ENCODE measurements around the gene AHCTF1. TPM values are rescaled to one million over a fixed set of nuclear protein-coding genes. Genes with fewer than 3 reads are reported as not detected.
"Not testable (repeated sequence)": the region's sequence is repeated elsewhere in the genome, so short reads cannot be mapped to it uniquely, and the experiment has no call there.

AHCTF1 gene
- total RNA-seq, 1 donor from 2014 or later: 15.8 TPM

DNA sequence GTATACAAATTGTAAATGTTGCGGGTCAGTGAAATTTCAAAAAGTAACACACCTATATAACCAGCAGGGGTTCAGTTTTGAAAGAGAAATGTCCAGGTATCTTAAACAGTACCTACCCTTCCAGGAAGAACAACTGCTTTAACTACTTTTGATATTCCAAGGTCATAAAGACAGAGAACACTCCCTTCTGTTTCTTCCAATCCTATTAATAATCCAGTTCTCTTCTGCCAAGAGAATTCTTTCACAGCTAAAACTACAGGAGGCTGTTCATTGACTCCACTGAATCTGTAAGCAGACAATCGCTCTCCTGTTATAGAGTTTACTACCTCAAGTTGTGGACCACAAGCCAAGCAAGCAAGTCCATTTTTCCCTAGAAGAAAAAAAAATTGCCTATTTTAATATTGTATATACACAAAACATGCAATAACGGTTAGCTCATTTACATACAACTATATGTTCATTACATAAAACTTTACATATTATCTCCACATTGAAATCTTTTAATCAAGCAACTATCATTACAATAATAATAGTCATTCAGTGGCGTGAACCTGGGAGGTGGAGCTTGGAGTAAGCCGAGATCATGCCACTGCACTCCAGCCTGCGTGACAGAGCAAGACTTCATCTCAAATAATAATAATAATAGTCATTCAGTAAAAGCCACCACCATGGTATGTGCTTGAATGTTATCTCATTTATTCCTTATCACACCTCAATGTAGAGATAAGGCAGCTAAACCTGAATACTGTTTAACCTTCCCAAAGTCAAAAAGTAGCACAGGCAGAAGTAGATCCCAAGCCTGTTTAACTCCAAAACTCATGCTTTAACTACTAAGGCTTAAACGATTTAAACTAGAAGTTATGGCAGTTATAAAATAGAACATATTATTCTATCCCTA, 15.5 kb downstream of the AHCTF1 start:
- ATAC-seq: not testable (repeated sequence)

DNA sequence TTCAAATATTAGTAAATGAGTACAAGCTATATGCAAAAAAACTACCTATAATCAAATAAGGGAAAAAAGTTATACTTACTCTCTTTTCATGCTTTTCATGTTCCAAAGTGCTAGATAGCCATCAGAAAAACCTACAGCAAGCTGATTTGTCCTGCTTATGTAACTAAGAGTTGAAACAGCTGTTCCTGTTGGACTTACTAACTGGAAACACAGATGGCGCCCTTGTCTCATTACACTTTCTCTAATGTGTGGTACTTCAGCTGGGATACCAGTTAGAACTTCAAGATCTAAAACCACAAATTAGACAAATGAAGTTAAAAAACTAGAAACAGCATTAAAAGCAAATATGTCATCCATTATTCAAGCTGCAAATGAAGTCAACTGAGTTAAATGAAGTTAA, 24.3 kb downstream of the AHCTF1 start:
- no peak for ATAC-seq

DNA sequence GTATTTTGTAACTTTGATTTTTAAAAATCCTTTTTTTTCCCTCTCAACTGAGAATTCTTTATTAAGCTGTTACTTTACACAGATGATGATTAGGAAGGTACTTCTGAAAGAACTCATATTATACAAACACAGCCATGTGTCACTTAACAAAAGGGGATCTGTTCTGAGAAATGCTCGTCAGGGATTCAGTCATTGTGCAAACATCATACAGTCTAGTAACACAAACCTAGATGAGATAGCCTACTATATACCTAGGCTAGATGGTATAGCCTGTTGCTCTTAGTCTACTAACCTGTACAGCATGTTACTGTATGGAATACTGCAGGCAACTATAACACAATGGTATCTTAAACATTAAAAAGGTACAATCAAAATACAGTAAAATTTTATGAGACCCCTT, 24.9 kb downstream of the AHCTF1 start:
- no peak for ATAC-seq

DNA sequence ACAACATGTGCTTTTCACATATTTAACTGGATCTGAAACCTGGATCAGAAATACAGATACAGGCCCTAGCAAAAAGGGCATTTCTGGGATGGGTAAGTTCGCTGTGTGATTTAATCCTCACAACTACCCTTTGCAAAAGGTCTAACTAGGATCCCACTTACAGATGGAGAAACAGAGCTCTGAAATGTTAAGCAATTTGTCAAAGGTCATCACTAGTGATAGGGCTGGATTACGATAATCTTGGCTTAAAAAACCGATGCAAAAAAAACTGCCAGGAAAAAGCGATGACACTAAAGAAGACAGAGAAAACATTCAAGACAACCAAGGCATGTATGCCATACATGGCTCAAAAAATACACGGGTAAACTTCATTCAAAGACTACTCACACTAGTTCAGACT, 29.9 kb downstream of the AHCTF1 start:
- no peak for ATAC-seq

DNA sequence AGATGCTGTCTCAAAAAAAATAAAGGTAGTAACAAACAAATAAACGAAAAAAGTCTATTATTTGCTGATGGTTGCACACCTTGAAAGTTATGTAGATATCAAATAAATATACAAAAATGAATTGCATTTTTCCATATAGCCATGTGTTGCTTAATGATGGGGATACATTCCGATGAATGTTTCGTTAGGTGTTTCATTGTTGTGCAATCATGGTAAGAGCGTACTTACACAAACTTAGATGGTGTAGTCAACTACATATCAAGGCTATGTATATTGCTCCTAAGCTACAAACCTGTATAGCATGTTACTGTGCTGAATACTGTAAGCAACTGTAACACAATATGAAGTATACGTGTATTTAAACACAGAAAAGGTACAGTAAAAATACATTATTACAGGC, 34.4 kb downstream of the AHCTF1 start:
- ATAC-seq: no peak

DNA sequence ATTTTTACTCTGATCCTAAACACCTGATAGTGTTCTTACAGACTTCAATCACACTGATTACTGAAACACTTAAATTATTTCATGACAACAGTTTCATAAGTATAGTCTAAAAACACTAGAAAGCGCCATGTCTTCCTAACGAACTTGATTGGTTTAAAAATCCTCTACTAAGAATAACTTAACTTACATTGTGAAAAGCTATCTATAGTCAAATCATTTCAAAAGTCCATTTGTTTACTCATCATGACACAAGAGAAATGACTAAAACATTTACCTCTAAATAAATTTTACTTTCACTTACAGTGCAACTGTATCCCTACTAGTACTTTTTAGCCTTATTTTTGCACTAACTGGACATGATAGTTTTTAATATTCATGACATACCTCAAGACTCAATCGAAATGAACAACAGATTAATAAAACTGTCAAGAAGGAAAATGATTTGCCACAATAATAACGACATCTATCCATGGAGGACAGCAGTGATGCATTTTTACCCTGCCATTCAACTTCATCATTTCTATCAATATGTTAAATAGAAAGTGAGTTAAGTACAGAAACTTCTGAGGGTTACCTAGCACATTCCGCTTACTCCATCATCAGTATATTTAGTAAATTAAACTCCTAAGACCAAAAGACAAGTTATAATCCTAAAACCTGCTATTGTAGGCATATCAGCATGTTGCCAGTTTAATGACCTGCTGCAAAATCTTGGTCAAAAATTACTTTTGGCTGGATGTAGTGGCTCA, 38.4 kb downstream of the AHCTF1 start:
- no peak for ATAC-seq

DNA sequence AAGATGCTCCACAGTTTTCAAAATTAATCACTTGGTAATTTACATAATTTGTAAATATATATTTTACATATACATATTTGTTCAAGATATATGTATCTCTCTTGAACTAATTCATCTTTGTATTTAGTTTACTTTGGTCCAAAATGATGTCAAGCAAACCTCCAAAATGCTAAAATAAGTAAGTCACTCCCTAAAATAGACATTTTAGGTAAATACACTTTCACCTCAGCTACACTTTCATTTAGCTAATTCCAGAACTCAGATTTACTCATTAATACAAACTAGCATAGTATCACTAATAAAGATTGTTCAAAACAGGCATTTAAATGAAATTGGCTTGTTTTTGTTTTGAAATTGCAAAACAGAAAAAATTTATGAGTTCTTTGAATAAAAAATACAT, 40.6 kb downstream of the AHCTF1 start:
- ATAC-seq: no peak

DNA sequence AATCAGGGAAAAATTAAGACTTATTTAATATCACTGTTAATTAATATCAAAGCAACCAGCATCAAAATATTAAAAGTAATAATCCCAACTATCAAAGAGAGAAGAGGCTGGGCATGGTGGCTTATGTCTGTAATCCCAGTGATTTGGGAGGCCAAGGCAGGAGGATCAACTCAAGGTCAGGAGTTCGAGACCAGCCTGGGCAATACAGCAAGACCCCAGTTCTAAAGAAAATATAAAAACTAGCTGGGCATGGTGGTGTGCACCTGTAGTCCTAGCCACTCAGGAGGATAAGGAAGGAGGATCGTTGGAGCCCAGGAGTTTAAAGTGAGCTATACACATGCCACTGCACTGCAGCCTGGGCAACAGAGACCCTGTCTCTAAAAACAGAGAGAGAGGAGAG, 43.2 kb downstream of the AHCTF1 start:
- ATAC-seq: no peak

DNA sequence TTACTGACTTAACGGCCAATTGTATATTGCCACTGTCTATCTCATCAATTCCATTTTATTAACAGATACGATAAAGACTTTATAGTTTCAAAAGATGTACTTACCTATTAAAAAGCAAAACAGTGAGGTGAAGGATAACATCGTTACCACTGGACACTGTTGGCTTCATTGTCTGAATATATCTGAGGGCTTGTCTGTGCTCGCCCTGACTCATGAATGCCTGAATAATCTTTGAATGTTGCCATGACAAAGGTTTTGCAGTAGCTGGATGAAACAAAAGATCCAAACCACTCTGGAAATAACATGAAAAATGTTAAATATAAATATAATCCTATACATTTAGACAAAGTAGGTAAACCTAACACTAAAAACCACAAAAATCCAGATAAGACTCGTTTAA, 46.4 kb downstream of the AHCTF1 start:
- peak; percentile 41 for ATAC-seq

DNA sequence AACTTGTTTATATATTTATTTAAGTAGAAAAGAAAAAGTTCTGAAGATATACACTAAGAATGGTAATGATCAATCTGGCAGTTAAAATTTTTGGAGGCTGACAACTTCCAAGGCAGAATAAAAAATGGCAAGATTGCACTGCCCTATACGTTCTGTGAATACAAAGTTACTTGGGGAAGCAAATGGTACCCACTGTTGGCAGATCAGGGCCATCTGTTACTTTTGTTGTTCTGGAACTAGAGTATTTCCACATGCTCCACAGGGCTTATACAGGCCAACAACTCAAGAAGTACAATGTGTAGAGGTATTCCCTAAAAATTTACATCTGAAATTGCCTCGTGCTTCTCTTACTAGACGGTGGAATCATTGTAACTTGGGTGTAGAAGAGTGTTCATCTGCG, 53.2 kb downstream of the AHCTF1 start:
- no peak for ATAC-seq

DNA sequence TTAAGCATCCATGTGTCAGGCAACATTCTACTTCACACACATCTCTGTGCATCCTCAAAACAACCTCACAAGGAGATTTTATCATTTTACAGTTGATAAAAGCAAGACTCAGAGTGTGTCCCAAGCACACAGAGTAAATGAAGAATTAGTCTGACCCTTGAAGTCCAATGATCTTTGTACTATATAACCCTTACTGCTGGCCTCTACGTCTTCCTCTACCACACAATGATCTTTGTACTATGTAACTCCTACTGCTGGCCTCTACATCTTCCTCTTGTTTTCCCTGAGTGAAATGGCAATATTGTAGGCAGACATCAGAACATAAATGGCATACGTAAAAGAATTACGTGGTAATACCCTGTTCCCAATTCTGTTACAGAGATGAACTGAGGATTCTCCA, 55.3 kb downstream of the AHCTF1 start:
- no peak for ATAC-seq

DNA sequence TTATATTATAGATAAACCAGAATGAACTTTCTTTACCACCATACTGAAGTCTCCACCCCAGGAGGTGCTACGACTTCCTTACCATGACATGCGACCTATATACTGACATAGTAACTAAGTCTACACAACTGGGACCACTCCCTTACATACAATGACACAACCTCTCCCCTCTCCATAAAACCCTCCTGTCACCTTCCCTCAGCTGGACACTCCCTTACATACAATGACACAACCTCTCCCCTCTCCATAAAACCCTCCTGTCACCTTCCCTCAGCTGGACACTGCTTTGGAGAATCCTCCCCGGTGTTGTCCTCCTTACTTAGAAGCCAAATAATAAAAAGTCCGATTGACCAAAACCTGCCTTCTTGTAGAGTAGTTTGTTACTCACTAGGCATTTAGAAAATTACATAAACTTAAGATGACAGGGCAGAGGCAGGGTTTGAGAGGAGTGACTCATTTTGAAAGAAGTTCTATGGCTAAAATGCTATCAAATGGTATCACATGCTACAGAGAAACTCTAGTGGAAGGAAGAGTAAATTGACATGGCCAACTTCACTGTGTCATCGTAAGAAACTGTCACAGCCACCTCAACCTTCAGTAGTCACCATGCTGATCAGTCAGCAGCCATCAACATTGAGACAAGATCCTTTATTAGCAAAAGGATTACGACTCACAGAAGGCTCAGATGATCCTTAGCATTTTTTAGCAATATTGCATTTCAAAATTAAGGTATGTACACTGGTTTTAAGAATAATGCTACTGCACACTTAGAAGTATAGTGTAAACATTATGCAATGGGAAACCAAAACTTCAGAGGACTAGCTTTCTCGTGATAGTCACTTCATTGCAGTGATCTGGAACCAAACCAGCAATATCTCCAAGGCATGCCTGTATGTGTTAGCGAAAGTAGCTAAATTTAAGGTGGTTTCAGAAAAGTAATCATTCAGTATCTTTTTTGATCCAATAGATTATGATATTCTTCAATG, 56.4 kb downstream of the AHCTF1 start:
- peak; percentile 59 for ATAC-seq

DNA sequence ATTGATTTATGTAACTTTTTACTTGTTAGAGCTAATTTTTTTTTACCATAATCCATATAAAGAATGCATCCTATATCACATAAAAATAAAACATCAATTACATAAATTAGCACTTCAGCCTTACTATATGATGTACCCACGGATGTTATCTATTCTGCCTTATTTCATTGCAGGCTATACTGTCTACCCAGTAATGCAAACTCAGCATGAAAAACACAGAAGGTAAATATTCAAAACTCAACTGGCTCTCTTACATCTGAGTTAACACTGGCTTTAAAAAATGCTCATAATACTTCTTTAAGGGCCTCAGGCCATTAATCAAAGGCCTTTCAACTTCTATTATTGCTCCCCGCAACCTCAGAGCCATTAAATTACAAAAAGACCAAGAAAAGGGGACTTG, 65.8 kb downstream of the AHCTF1 start:
- ATAC-seq: no peak

DNA sequence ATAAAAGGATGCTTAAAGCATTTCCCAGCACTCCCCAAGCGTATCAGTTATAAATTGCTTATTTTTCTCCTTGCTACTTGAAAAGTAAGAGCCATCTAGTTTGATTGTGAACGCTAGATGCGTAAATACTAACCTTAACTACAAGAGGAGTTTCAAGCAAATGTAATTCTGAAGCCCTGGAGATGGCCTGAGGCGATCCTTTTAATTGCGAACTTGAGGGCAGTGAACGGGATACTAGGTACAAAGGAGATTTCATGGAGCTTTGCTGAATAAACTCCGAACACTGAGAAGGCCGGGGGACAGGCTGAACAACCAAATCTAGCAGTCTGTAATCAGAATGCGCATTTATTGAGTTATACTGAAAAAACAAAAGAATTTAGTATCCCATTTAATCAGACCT, 68.0 kb downstream of the AHCTF1 start:
- ATAC-seq: not testable (repeated sequence)

DNA sequence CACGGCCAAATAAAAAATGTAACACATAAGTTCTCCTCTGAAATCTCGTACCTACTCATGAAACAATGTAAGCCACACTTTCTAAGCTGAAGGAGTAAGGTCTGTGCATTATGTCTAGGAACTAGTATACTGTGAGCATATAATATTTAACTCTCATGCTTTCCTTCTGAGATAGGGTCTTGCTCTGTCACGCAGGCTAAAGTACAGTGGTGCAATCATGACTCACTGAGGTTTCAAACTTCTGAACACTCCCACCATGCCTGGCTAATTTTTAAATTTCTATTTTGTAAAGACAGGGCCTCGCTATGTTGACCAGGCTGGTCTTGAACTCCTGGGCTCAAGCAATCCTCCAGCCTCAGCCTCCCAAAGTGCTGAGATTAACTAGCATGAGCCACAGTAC, 71.3 kb downstream of the AHCTF1 start:
- no peak for ATAC-seq

DNA sequence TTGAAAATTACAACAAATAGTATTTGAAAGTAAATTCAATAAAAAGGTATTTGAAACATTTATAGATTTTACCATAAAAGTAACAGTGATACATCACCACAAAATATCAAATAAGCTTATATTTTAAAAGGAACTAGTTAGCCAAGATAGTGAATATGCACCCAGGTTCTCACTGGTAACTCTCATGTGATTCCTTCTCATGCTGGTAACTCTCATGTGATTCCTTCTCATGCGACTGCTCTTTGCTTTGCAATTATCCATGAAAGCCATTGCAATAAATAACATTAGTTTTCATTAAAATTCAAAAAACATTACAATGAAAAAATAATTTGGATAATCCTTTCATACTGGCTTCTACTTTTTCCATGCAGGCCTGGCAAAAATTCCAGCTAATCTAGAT, 75.4 kb downstream of the AHCTF1 start:
- ATAC-seq: no peak

DNA sequence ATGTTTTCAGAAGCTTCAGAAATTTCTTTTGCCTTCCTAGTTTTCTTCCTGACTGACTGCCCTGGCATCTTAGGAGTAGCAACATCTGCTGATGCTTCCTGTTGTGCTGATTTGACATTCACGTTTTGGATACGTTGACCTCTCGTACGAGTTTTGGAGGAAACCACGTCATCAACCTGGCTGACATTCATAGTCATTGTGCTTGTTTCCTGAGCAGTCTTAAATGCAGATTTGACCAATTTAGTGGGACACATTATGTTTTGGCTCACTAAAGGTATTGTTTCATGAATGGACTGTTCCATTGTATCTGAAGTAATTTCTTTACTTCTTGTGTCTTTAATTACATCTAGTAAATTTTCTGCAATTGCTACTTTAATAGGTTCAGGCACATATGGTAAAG, 81.1 kb downstream of the AHCTF1 start:
- ATAC-seq: not testable (repeated sequence)

DNA sequence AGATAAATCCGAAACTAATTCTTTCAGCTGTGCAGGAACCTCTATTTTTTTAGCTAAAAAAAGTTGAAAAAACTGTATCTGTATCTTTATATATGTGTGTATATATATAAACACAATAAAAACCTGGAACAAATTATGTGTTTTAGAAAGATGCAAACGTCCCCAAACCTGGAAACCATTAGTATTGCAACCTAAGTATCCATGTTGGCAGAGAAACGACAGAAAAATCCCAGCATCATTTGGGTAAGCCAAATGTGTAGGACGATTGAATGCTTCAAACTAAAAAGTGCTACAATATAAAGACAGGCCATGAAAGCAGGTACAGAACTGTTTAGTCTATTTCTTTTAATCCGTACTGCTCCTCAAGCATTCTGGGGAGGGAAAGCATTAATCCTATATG, 87.9 kb downstream of the AHCTF1 start:
- no peak for ATAC-seq

DNA sequence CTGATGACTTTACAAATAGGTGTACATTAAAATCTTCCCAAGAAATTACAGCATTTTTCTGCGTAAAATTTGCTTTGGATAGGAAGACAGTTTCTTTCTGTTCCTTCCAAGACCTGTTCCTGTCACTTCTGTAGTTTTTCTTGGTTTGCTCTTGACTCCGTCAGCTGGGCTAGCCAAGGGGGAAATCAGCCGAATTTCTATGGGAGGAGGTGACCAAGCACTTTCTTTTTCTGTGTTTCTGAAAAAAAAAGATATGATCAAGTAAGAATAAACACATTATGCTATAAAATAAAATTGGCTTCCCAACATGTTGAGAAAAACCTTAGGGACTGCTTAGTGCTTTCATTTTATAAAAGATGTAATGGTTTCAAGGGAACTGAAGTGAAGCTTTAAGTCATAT, 91.0 kb downstream of the AHCTF1 start:
- ATAC-seq: not testable (repeated sequence)

DNA sequence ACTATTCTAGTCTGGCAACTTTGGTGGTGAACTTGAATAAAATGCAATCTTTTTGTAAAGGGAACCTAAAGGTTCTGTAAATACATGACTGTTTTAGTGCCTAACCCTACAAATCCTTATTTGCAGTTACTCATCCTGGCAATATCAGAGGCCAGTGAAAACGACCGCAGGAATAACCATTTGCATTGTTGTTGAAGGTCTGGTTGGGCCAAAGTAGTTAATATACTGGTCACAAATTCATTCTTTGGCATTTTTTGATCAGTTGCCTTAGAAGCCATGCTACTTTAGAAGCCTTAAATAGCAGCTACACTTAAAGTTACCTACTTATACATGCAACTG, 93.7 kb downstream of the AHCTF1 start:
- no peak for ATAC-seq

DNA sequence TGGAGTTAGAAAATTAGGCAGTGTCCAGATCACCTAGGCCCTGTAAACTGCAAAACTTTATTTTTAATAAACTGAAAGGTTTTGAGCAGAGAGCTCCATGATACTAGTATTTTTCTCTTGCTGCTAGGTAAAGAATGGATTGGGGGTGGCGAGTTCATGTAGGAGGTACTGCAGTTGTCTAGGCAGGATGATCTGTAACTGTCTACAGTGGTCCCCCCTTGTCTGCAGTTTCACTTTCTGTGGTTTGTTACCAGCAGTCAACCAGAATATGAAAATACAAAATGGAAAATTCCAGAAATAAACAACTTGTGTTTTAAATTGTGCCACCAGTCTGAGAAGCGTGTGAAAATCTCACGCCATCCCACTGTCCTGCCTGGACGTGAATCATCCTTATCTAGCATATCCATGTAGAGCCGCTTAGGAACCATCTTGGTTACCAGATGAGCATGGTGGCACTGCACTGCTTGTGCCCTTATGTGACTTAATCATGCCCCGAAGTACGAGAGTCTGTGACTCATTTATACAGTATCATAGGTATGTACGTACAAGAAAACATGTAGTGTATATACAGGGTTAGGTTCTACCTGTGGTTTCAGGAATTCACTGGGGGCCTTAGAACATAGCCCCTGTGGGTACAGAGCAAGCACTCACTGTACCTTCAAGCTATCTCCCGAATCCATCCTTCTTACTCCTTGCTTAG, 94.2 kb downstream of the AHCTF1 start:
- ATAC-seq: peak; percentile 22

Data from esophagus mucosa (tissue), 1 donor.